WERI-Rb-1 (cell line): Measurements from ENCODE around the gene CCDC110.

ENCODE experiments used
- DNase-seq: peaks from one replicate; pipeline ENCODE4 v3.0.0-alpha.2; 2020
- H3K27ac ChIP-seq: fragments of 250-450 bp; sonication (Bioruptor Pico); 2 replicates; pipeline ENCODE4 v1.5.1; 2020; ENCODE audit warnings: mild to moderate bottlenecking, moderate library complexity
- H3K27me3 ChIP-seq: fragments of 250-450 bp; sonication (Bioruptor Pico); 2 replicates; pipeline ENCODE4 v1.5.1; 2021; ENCODE audit warnings: mild to moderate bottlenecking, low read depth, moderate library complexity; ENCODE audit not compliant: insufficient read depth, severe bottlenecking
- H3K36me3 ChIP-seq: fragments of 250-450 bp; sonication (Bioruptor Pico); 2 replicates; pipeline ENCODE4 v1.5.1; 2020; ENCODE audit warnings: mild to moderate bottlenecking, moderate library complexity
- H3K4me3 ChIP-seq: 2 replicates; pipeline ENCODE4 v1.5.1; 2011; ENCODE audit warnings: low read depth, mild to moderate bottlenecking, control low read depth, low read length
- H3K9me3 ChIP-seq: fragments of 250-450 bp; sonication (Bioruptor Pico); 2 replicates; pipeline ENCODE4 v1.5.1; 2021; ENCODE audit warnings: mild to moderate bottlenecking, moderate library complexity; ENCODE audit not compliant: severe bottlenecking
- CTCF ChIP-seq: IDR thresholded peaks from 2 replicates; pipeline ENCODE4 v1.5.1; 2011; ENCODE audit warnings: low read depth, mild to moderate bottlenecking, control low read depth, inconsistent platforms, low read length

CCDC110 gene

DNA sequence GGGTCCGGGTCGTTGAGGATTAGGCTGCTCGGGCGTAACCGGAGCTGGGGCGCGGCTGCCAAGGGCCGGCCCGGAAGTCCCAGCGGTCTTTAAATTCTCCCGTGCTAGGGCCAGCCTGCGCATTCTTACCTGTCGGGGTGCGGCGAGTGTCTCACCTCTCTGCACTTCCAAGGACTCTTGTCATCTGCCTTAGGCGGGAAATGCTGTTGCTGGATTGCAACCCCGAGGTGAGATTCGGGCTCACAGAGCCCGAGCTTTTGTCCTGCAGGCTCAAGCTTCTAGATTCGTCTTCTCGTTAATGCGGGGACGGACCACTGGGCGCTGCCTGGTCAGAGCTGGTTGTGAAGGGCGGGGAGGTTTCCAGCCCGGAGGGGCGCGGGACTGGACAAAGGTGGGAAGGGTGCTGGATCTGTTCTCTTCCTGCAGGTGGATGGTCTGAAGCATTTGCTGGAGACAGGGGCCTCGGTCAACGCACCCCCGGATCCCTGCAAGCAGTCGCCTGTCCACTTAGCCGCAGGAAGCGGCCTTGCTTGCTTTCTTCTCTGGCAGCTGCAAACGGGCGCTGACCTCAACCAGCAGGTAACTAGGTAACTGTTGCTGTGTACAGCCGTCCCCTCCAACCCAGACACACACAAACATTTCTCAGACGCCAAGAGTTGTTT is 74.7 kb downstream of the CCDC110 start, which contains the start of gene ANKRD37:
Gene ANKRD37, plus strand, starts transcription at position 118 of the 662 bp plus-strand sequence. Its CDS starts 83 bp downstream, at position 201.
- H3K27me3 ChIP-seq = no peaks in the 10 kb centered on the region
- DNase-seq = no peak
- peaks cover 24% of the 10 kb centered on the region for H3K36me3 ChIP-seq
- peak within 1 kb of the TSS; percentile 72 for H3K4me3 ChIP-seq
- peak within 1 kb of the TSS; percentile 95 for H3K27ac ChIP-seq
- no peak for TF ChIP-seq CTCF
- H3K9me3 ChIP-seq = no peaks in the 10 kb centered on the region

DNA sequence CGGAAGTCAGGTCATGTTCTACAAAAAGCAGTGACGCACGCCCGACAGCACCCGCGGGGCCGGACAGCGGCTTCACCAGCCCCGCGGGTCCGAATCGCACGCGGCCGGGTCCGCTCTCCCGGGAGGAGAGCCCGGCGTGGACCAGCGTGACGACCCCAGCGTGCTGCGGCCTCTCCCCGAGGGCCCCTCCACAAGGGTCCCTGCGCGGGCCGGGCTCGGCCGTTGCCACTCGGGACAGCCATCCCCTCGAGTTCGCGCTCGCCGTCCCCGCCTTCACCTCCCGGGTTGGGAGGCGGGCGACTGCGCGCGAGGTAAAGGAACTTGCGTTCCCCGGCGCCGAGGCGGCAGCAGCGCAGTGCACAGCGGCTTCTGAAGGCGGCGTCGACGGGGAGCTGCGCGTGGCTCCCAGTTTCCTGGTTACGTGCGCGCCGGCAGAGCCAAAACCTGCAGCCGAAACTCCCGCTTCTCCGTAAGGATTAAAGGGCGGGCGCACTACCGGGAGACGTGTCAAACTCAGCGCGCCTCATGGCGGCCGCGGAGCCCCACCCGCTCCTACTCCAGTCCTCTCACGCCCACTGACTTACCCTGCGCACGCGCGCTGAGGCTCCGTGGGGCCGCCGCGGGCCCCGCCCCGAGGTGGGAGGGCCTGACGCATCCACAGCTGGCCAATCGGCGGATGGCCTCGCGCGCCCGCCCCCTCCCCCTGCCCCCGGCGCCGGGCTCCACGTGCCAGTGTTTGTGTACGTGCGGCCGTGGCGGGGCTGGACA is 75.4 kb downstream of the CCDC110 start:
- DNase-seq = peak; percentile 99
- Histone ChIP-seq H3K9me3 (no peaks in the 10 kb centered on the region), H3K36me3 (peaks cover 18% of the 10 kb centered on the region), H3K4me3 (peak overlapping the region; percentile 72), H3K27ac (peak overlapping the region; percentile 95), H3K27me3 (no peaks in the 10 kb centered on the region)
- TF ChIP-seq CTCF = no peak

DNA sequence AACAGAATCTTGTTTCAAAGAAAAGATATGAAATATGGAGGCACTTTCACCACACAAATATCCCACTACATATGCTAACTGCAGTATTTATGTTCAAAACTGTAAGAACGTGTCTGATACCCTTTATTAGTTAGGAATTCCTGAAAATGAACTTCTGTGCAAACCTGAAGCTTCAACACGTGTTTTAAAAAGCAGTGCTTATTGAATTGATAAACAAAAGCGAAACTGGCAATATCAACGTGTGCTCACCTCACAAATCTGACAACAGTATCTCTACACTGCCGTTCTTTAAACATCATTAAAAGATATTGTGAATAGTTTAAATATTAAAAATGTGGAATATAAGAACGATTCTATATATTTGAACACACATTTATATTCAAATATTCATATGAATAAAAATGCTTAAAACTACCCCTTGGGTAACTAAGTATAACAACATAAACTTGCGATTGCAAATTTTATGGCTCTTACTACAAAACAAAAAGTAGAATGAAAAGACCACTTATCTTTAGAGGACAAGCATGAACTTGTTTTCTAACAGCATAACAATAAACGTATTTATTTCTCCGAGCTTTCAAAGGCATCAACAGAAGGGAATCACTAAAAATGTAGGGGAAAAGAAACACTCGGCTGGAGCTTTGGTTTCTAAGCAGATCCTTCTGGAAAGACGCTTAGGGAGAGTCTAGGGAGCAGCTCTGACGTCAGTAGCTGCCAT is 76.1 kb downstream of the CCDC110 start, which contains the start of gene LRP2BP:
Gene LRP2BP, minus strand, starts transcription at position 687 of the 718 bp plus-strand sequence. CDS start 17,738 bp downstream, outside the sequence.
- H3K27ac ChIP-seq = peak within 1 kb of the TSS; percentile 95
- no peaks in the 10 kb centered on the region for H3K9me3 ChIP-seq
- H3K36me3 ChIP-seq = peaks cover 12% of the 10 kb centered on the region
- H3K4me3 ChIP-seq = peak within 1 kb of the TSS; percentile 72
- DNase-seq = no peak
- no peaks in the 10 kb centered on the region for H3K27me3 ChIP-seq
- TF ChIP-seq CTCF = no peak
